GM21367 (cell line): ENCODE results near the gene TSPAN9.

Experiments used
- ATAC-seq: cut with Tn5 transposase; IDR thresholded peaks from one replicate; pipeline ENCODE4 v1.9.1; 2021; ENCODE audit not compliant: unreplicated experiment

TSPAN9 gene

DNA sequence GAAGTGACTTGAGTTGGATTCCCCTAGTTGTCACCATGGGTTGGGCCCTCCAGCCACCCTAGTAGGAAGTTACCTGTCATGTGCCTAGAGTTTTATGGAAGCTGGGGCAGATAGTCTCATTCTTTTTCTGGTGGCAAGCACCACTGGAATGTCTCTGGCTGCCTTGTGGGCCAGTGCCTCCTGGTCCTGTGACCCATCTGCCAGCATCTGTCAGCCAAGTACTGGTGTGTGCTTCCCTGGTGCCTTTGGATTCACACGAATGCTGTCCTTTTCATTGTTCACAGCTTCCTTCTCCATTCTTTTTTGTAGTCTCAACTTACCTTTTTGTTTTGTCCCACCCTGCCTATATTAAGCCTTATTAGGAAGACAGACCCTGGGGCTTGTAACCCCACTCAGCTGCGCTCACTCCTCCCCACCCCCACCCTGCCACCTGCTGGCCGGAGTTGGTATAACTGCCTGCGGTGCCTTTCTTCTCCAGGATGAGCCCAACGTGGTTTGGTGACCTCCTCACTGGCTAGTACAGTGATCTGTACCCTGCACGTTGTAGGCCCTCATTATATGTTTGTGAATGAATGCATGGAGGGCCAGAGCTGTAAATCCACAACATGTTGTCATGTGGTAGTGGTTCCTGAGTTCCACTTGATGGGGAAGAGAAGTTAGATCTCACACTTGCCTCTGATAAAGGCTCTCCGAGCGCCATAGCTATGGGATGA is 125.7 kb downstream of the TSPAN9 start:
- no peak for ATAC-seq

DNA sequence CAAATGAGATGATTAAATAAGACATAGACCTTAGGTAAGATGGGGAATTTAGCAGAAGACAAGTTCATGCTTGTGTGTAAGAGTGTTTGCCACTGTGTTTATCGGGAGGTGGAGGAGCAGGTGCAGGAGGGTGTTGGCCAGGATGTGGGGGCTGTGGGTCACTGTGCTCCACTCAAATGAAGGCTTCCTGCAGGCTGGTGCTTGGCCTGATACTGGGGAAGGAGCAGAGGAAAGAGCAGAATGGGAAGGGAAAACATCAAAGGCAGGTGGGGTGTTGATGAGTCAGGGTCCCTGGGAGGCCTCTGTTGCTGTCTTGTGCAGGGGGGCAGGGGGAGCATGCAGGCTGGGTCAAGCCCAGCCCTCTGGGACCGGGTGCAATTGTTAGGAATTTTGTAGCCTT is 126.5 kb downstream of the TSPAN9 start:
- no peak for ATAC-seq

DNA sequence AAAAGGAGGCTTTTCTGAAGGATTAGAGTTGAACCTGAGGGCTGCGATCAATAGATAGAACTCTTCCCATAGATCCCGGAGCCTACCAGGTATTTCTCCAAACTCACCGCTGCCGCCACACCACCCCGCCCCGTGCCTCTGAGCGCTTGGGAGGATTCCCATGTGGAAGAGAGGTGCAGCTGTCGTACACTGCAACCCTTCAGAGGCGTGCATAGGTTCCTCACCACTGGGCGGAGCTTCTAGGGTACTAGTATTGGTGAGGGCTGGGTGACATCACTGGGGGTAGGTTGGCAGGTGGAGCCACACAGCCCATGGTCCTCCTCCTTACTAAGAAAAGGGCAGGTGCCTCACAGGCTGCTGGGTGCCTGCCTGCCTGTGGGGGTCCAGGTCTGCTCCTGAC is 127.0 kb downstream of the TSPAN9 start:
- ATAC-seq = no peak

DNA sequence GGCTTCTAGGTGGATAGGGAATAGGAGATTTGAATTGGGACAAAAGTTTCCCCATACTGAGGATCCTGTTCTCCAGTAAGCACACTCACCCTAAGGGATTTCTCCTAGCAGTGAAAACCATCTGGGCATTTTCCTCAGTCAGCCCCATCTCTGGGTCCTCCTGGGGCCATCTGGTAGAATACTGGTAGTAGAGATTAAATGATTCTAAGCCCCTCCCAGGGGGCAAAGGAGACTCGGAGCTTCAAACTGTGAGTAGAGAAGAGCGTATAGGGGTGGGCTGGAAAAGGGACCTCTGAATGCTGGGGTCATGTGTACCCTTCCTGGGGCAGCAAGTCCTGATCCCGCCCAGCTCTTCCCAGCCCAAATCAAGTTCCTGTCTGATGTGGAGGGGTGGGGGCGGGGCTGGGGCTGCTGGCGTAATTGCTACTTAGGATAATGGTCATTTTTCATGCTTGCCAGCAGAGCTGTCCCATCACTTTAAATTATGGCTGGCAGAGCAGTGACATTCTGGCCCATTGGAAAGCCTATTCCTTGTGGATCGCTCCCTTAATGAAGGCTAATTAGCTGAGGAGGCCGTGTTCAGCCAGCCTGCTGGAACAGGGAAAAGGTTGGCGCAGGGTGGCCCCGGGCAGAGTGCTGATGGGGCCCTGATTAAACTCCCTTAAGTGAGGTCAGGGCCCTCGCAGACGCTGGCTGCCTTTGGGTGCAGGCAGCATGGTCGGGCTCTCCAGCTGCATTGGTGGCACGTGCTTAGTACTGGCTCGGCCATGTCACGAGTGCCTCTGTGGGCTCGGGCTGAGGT is 127.8 kb downstream of the TSPAN9 start:
- ATAC-seq = no peak

DNA sequence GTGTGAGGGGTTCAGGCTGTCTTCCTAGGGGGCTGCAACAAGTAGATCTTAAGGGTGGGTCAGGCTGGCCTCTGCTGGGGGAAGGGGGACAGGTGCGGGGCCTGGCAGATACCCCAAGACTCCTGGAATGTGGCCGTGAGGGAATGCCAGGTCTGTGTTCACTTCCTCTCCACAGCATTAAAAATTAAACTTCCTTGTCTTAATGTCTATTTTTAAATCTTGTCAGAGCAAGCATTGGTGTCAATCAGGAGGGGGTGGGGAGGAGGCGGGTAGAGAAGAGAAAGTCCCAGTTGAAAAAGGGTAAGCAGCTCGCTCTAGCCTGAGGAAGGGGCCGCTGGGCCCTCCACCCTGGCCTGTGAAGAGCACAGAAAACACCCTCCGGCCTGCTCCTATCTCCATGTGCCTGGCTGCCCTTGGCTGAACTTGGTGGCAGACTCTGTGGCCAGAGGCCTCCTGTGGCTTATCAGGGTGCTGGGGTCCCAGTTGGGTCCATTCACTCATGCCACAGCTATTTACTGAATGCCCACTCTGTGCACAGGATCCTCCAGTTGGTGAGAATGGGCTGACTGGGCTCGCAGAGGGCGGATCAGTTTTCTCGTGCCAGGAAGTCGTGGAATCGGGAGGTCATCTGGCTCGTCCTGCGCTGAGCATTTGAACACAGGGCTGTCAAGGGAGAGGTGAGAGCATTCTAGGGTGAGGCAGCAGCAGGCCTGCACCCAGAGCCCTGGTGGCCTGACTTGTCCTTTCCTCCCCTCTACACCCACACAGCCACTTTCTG is 128.8 kb downstream of the TSPAN9 start:
- no peak for ATAC-seq

DNA sequence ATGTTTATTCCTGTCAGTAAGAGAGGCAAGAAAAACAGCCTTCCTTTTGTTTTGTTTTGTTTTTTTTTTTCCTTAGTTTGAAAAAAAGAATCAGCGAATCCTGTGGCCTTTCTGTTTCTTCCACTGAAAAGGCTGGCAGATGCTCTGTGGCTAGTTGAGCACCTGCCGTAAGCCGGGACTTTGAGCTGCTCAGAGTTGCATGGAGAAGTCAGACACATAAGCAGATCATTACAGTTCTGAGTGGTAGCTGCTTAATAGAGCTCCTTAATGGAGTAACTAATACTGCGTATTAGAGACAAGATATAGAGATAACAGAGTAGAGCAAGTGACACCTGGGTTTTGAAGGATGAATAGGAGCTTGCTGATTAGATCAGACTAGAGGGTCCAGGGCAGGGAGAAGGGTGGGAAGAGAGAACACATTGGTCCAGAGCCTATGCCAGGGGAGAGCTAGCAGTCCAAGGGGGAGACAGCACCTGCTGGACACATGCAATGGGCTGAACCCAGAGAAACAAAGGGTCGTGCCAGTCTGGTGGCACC is 129.4 kb downstream of the TSPAN9 start:
- ATAC-seq = no peak

DNA sequence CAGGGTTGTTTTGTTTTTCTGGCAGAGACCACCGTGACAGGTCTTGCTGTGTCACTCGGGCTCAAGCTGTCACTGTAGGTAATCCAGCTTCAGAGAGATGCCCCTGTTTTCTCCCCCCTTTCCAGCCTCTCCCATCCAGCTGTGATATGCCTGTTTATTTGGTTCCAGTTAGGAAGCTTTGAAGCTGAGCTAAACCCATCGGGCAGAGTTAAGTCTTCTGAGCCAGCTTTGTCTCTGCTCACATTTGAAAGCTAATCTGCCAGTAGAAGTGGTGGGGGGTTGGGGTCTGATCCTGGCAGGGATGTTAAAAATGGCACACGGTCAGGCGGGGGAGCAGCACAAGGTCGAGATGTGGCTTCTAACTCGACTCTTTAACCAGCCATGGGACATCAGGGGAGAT is 130.0 kb downstream of the TSPAN9 start:
- ATAC-seq = no peak

DNA sequence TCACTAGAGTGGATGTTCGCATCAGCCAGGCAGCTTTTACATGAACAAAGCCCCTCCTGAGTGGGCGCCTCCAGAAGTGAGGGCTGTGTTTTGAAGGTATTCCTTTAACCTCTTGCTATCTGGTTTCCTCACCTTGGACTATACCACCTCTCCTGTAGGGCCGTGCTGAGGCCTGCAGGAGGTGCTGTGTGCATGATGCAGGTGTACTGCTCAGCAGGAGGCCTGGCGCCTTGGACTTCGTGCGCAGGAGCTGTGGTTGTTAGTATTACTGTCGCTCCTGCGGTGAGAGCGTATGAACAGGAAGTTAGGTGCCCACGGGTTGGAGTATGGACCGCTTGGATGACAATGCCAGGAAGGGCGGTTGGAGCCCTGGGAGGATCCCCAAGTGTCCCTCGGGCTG is 130.7 kb downstream of the TSPAN9 start:
- ATAC-seq = no peak

DNA sequence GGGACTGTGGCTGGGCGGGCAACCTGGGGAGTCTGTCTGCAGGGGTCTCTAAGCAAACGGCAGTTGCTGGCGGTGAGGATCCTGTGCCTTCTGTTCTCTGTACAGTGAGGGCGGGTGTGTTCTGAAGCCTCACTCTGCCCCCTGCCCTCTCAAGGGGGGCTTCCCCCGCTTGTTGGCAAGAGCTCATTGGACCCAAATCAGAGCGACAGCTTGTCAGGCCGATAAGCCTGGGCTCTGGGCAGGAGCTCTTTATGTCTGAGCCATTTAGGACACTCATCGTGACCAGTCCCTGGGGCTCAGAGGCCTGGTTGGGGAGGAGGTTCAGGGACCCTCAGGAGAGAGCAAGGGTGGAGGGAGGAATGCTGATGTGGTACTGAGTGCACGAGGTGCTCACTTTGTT is 136.0 kb downstream of the TSPAN9 start:
- ATAC-seq = no peak

DNA sequence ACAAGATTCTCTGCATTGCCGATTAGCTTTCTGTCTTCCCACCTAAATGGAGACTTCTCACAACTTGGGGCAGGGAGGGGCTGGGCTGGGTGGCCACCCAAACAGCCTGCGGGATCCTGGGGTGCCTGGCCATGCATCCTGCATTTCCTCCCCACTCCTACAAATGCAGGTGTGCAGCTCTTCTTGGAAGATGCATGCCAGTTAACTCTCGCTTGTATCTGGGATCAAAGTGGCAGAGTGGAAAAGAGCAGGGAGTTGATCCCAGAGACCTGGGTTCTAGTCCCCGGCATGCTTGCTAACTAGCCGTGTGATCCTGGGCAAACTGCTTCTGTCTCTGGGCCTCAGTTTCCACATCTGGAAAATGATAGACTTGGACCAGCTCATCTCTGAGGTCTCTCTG is 136.6 kb downstream of the TSPAN9 start:
- no peak for ATAC-seq

DNA sequence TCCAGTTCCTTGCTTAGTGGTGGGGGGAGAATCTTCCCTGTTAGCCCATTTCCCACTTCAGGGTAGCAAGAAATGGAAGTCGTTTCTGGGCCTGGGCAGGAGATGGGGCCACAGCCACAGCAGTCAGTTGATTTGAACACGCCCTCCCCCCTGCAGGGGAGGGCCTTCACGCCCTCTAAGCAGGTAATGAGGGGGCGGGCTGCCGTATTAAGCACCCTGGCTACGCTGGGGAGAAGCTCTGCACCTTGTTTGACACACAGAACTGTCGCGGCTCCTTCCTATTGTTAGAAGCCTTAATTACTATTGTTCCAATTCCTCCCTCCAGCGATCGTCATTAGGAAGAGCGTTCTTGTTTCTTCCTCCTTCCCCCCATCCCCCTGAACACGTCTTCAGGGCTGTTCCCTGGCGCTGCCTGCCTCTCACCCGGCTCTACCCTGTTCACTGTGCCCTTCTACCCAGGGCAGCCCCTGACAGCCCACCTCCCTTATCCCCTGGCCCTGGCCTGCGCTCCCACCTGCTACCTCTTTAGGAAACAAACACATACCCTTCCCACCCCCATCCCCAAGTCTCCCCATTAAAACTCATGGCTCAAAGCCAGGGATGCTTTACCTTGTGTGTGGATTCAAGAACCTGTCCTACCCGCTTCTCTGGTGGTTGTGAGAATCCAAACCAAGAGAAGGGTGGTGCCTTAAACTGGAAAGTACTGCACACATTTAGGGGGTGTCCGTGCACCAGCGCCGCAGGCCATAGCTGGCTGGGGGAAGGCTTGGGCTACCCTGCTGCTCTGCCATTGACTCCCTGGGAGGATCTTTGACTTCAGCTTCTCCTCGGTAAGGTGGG is 137.6 kb downstream of the TSPAN9 start:
- no peak for ATAC-seq

DNA sequence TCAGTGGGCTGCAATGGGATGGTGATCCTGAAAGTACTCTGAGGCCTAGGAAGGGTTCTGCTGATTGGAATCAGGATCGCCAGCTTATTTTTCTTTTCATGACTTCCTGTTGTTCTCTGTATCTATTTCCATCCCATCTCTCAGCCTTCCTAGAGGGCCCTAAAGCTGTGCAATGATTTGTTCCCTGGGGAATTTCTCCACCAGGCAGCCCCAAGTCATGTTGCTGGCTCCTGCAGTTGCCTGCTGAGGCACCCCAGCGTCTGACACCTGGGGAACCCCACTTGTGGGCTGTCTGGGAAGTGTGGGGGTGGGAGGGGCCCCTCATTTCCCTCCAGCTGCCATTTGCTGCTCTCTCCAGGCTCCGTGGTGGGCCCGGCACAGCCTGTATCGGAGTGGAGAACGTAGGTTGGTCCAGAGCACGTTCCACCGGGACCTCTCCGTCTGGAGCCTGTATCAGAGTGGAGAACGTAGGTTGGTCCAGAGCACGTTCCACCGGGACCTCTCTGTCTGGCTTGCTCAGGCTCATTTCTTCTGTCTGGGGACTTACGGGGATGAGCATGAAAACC is 138.3 kb downstream of the TSPAN9 start:
- no peak for ATAC-seq

DNA sequence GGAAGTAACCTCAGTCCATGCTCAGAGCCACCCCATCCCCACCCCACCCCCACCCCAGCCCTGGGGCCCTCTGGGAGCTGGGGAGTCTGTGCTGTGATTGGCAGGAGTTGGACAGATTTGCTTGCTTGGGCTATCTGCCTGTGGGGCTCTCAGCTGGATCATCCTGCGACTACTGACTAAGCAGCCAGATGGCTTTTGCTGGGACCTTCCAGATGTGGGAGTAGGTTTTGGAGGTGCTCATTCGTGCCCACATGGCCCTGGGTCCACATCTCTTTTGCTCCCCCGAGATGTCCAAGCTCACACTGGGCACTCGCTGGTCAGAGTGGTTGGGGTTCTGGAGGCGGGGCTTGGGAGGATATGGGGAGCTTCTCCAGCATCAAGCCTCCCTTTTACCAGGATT is 138.9 kb downstream of the TSPAN9 start:
- ATAC-seq = no peak

DNA sequence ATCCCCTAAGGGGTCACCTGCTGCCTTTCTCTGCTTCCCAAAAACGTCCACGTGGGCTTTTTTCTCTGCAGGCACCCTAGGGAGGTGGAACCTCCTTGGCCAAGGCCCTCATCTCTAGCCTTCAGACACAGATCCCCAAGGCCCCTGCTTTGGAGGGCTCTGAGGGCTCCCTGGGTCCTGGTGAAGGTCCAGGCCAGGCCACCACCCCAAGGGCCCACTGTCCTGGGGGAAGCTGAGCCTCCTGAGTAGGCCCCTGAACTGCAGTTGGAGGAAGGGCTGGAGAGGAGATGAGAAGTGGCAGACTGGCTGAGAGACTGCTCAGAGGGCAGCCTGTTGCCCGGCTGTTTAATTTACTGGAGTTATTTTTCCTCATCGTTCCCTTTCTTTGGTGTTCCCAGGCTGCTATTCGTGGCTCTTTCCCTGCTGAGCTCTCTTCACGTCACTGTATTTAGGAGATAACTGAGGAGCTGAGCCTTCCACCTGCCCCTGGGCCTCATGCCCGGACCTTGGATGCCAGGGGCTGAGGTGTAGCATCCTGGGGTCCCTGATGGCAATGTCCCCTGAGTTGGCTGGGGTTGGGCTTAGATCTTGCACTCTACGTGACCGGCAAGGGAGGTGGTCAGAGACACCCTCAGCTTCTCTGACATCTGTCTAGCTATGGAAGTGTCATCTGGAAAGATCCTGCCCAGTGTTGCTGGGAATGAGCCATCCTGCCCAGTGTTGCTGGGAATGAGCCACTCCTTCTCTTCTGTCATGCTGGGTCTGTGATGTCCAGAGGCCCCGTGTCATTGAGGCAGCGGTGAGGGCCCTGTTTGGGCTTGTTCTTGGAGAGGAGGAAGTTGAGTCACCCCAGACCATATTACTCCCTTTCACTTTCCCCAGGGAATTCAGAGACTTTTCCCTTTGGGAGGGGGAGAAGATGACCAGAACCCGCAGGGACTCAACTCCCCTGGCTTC is 139.8 kb downstream of the TSPAN9 start:
- no peak for ATAC-seq

DNA sequence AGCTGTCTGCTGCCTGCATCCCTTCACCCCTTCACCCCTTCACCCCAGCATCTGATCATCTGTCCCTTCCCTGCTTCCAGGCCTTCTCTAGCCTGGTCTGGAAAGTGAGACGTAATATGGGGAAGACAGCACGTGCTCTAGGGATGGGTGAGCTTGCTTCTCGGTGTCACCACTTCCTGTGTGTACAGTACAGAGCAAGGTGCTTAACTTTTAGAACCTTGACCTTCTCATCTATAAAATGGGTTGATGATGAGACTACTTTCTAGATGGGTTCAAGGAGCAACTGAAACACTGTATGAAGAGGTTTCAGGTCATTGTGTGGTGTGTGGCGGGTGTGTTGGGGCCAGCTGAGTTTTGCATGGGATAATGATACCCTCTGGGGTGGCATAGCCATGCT is 140.5 kb downstream of the TSPAN9 start:
- no peak for ATAC-seq

DNA sequence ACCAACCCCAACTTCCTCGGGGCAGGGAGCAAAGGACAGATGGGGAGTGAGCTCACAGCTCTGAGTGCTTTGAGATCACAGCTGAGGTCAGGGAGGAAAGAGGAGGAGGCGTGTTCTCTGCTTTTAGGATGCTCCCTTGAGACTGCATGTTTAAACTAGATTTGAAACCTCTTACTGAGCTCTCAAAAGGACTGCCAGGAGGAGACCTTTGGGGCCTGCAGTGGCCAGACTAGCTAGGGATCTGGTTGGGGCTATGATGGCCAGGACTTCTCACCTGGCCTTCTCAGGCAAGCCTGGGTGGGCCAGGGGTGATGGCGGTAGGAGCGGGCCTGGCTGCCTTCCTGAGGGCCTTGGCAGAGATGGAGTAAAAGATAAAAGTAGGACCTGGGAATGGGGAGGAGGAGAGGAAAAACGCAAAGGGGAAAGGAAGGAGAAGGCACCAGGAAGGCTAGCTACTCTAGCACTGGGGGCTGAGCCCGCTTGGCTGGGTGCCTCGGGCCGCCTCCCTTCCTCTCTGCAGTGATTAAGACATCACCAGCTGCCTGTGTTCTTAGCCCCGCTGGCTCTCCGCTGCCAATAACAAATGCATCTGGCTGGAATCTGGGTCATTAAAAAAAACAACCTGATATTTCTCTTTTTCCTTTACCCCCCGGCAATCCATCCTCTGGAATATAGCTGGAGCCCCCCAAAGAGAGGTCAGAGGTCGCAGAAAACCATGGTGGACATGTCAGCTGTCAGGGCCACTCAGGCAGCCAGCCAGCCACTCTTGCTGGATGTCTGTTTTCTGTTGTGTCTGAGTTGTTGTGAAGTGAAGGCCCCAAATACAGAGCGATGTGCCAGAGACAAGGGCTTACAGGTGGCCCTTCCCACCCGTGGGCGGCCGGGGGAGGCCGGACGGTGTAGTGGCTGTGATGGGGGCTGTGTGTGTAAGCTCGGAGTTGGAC is 141.3 kb downstream of the TSPAN9 start:
- ATAC-seq = no peak

DNA sequence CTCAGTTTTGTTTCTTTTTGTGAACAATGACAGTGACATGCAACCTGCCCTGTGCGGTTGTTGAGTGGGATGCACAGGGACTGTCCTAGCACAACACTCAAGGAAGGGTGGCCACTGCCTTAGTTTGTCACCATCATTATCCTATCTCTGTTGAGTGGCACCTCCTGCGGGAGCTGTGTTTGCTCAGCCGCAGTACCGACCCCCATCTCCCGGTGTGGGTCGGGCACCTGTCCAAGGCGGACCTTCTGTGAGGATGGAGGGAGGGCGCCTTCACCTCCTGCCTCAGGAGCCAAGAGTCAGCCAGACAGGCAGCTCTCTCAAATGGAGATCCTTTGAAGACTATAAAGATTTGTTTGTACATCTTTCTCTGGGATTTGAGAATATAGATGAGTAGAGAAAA is 142.1 kb downstream of the TSPAN9 start:
- no peak for ATAC-seq
